Measurements from ENCODE around the gene PODXL.

Gene PODXL

GRCh38 chr7:131556909-131557651 lies 652 bp upstream of the PODXL start:
- peak in 1 of 3 experiments; percentile 2 for DNase-seq
- peak overlapping the region; percentile 82 to 88 for H3K4me3 Mint-ChIP-seq
- peaks cover 4 to 10% of the 10 kb centered on the region in 2 donors for H3K4me1 Mint-ChIP-seq (ENCODE audit: low read depth in 2 of 2)
- H3K9me3 Mint-ChIP-seq = no peaks in the 10 kb centered on the region
- H3K27me3 Mint-ChIP-seq = peaks cover 16 to 17% of the 10 kb centered on the region in 2 donors
- H3K27ac Mint-ChIP-seq = no peak overlapping the region
- ATAC-seq (replicated peaks) = peak; percentile 3
- H3K36me3 Mint-ChIP-seq (ENCODE audit: insufficient read depth) = no peaks in the 10 kb centered on the region

- H3K27me3 Mint-ChIP-seq = peaks cover 10 to 15% of the 10 kb centered on the region in 2 donors
- H3K4me1 Mint-ChIP-seq (ENCODE audit: low read depth in 2 of 2) = peaks cover 4 to 10% of the 10 kb centered on the region in 2 donors
- H3K9me3 Mint-ChIP-seq = no peaks in the 10 kb centered on the region
- DNase-seq = peak in 2 of 3 experiments; percentile 4 to 5
- peak overlapping the region in 1 of 2 donors; percentile 60 for H3K27ac Mint-ChIP-seq
- peak overlapping the region; percentile 82 to 88 for H3K4me3 Mint-ChIP-seq
- no peaks in the 10 kb centered on the region for H3K36me3 Mint-ChIP-seq (ENCODE audit: insufficient read depth)
- ATAC-seq (replicated peaks) = no peak
These were observed 826 bp downstream of the PODXL start for GRCh38 chr7:131555552-131556052.

- no peak for DNase-seq
- H3K4me3 Mint-ChIP-seq = peak overlapping the region; percentile 82 to 88
- peaks cover 6 to 14% of the 10 kb centered on the region in 2 donors for H3K27me3 Mint-ChIP-seq
- H3K9me3 Mint-ChIP-seq = no peaks in the 10 kb centered on the region
- H3K36me3 Mint-ChIP-seq (ENCODE audit: insufficient read depth) = no peaks in the 10 kb centered on the region
- peaks cover 4 to 10% of the 10 kb centered on the region in 2 donors for H3K4me1 Mint-ChIP-seq (ENCODE audit: low read depth in 2 of 2)
- ATAC-seq (replicated peaks) = no peak
- peak overlapping the region in 1 of 2 donors; percentile 60 for H3K27ac Mint-ChIP-seq
These were observed 1.4 kb downstream of the PODXL start for GRCh38 chr7:131554880-131555516.

- H3K27me3 Mint-ChIP-seq = peaks cover 6 to 14% of the 10 kb centered on the region in 2 donors
- H3K27ac Mint-ChIP-seq = no peak overlapping the region
These were observed 2.5 kb downstream of the PODXL start for GRCh38 chr7:131553931-131554330.

GRCh38 chr7:131552053-131552452 lies 4.4 kb downstream of the PODXL start:
- ATAC-seq (replicated peaks) = no peak
- no peaks in the 10 kb centered on the region for H3K9me3 Mint-ChIP-seq
- no peak for DNase-seq
- H3K27me3 Mint-ChIP-seq = peaks cover 6 to 14% of the 10 kb centered on the region in 2 donors
- peaks cover 4 to 10% of the 10 kb centered on the region in 2 donors for H3K4me1 Mint-ChIP-seq (ENCODE audit: low read depth in 2 of 2)
- H3K4me3 Mint-ChIP-seq = no peak overlapping the region
- H3K36me3 Mint-ChIP-seq (ENCODE audit: insufficient read depth) = no peaks in the 10 kb centered on the region
- H3K27ac Mint-ChIP-seq = no peak overlapping the region

More at GRCh38 chr7:131553931-131554330, 2.5 kb downstream of the PODXL start:
- H3K4me3 Mint-ChIP-seq = no peak overlapping the region
- no peaks in the 10 kb centered on the region for H3K9me3 Mint-ChIP-seq
- H3K36me3 Mint-ChIP-seq (ENCODE audit: insufficient read depth) = no peaks in the 10 kb centered on the region
- ATAC-seq (replicated peaks) (no peak), DNase-seq (no peak)
- peaks cover 4 to 10% of the 10 kb centered on the region in 2 donors for H3K4me1 Mint-ChIP-seq (ENCODE audit: low read depth in 2 of 2)

- DNase-seq = no peak
- H3K36me3 Mint-ChIP-seq (ENCODE audit: insufficient read depth) = no peaks in the 10 kb centered on the region
- no peak overlapping the region for H3K4me3 Mint-ChIP-seq
- no peak overlapping the region for H3K27ac Mint-ChIP-seq
- ATAC-seq (replicated peaks) = no peak
- peaks cover 6 to 14% of the 10 kb centered on the region in 2 donors for H3K27me3 Mint-ChIP-seq
- H3K4me1 Mint-ChIP-seq (ENCODE audit: low read depth in 2 of 2) = peaks cover 3 to 8% of the 10 kb centered on the region in 2 donors
- no peaks in the 10 kb centered on the region for H3K9me3 Mint-ChIP-seq
These were observed 5.6 kb downstream of the PODXL start for GRCh38 chr7:131550846-131551245.

GRCh38 chr7:131548371-131548770 lies 8.1 kb downstream of the PODXL start:
- ATAC-seq (replicated peaks) = no peak
- no peak for DNase-seq
- Mint-ChIP-seq H3K4me1 (ENCODE audit: low read depth in 2 of 2) (peaks cover 0 to 2% of the 10 kb centered on the region in 2 donors), H3K4me3 (no peak overlapping the region), H3K36me3 (ENCODE audit: insufficient read depth) (no peaks in the 10 kb centered on the region), H3K9me3 (no peaks in the 10 kb centered on the region), H3K27me3 (peaks cover 6 to 14% of the 10 kb centered on the region in 2 donors), H3K27ac (no peak overlapping the region)

GRCh38 chr7:131547589-131547988 lies 8.8 kb downstream of the PODXL start:
- Mint-ChIP-seq H3K27me3 (peaks cover 3 to 6% of the 10 kb centered on the region in 2 donors), H3K27ac (no peak overlapping the region), H3K36me3 (ENCODE audit: insufficient read depth) (no peaks in the 10 kb centered on the region), H3K4me1 (ENCODE audit: low read depth in 2 of 2) (peaks cover 0 to 2% of the 10 kb centered on the region in 2 donors), H3K9me3 (no peaks in the 10 kb centered on the region), H3K4me3 (no peak overlapping the region)
- ATAC-seq (replicated peaks) (no peak), DNase-seq (no peak)

GRCh38 chr7:131546583-131547141 lies 9.8 kb downstream of the PODXL start:
- Mint-ChIP-seq H3K9me3 (no peaks in the 10 kb centered on the region), H3K27ac (no peak overlapping the region), H3K27me3 (peaks cover 0 to 4% of the 10 kb centered on the region in 2 donors), H3K4me1 (ENCODE audit: low read depth in 2 of 2) (peaks cover 0 to 2% of the 10 kb centered on the region in 2 donors), H3K4me3 (no peak overlapping the region), H3K36me3 (ENCODE audit: insufficient read depth) (peaks cover 3% of the 10 kb centered on the region)
- DNase-seq (peak; percentile 37 to 52 (median 40)), ATAC-seq (replicated peaks) (peak; percentile 53)

- H3K27ac Mint-ChIP-seq = no peak overlapping the region
- no peak overlapping the region for H3K4me3 Mint-ChIP-seq
- no peak for ATAC-seq (replicated peaks)
- peaks cover 3% of the 10 kb centered on the region for H3K36me3 Mint-ChIP-seq (ENCODE audit: insufficient read depth)
- H3K4me1 Mint-ChIP-seq (ENCODE audit: low read depth in 2 of 2) = peaks cover 0 to 2% of the 10 kb centered on the region in 2 donors
- no peak for DNase-seq
- H3K27me3 Mint-ChIP-seq = peaks cover 0 to 4% of the 10 kb centered on the region in 2 donors
- H3K9me3 Mint-ChIP-seq = no peaks in the 10 kb centered on the region
These were observed 10.3 kb downstream of the PODXL start for GRCh38 chr7:131546126-131546525.

- ATAC-seq (replicated peaks) = no peak
- Mint-ChIP-seq H3K4me3 (no peak overlapping the region), H3K27me3 (peaks cover 0 to 8% of the 10 kb centered on the region in 2 donors), H3K27ac (no peak overlapping the region), H3K4me1 (ENCODE audit: low read depth in 2 of 2) (peaks cover 0 to 2% of the 10 kb centered on the region in 2 donors), H3K36me3 (ENCODE audit: insufficient read depth) (peaks cover 3% of the 10 kb centered on the region), H3K9me3 (no peaks in the 10 kb centered on the region)
- DNase-seq = no peak
These were observed 11.8 kb downstream of the PODXL start for GRCh38 chr7:131544449-131545301.

GRCh38 chr7:131544021-131544420 lies 12.4 kb downstream of the PODXL start:
- peaks cover 3% of the 10 kb centered on the region for H3K36me3 Mint-ChIP-seq (ENCODE audit: insufficient read depth)

GRCh38 chr7:131543298-131543697 lies 13.1 kb downstream of the PODXL start:
- peaks cover 3% of the 10 kb centered on the region for H3K36me3 Mint-ChIP-seq (ENCODE audit: insufficient read depth)
- no peak overlapping the region for H3K4me3 Mint-ChIP-seq
- H3K27me3 Mint-ChIP-seq = peaks cover 0 to 8% of the 10 kb centered on the region in 2 donors
- H3K9me3 Mint-ChIP-seq = no peaks in the 10 kb centered on the region
- DNase-seq (no peak), ATAC-seq (replicated peaks) (no peak)
- H3K27ac Mint-ChIP-seq = no peak overlapping the region
- H3K4me1 Mint-ChIP-seq (ENCODE audit: low read depth in 2 of 2) = peaks cover 0 to 2% of the 10 kb centered on the region in 2 donors

More at GRCh38 chr7:131544021-131544420, 12.4 kb downstream of the PODXL start:
- peaks cover 0 to 8% of the 10 kb centered on the region in 2 donors for H3K27me3 Mint-ChIP-seq
- no peak overlapping the region for H3K4me3 Mint-ChIP-seq
- ATAC-seq (replicated peaks) (no peak), DNase-seq (no peak)
- no peaks in the 10 kb centered on the region for H3K9me3 Mint-ChIP-seq
- peaks cover 0 to 2% of the 10 kb centered on the region in 2 donors for H3K4me1 Mint-ChIP-seq (ENCODE audit: low read depth in 2 of 2)
- H3K27ac Mint-ChIP-seq = no peak overlapping the region
